GM19239 (cell line): ENCODE results near the gene NME4.

Experiments used
- DNase-seq: peaks from one replicate; pipeline ENCODE4 v3.0.0; 2011; ENCODE audit warnings: low spot score; ENCODE audit not compliant: insufficient read length
- FAIRE-seq: peaks from 2 replicates; lab custom pipeline; 2011; peaks lifted over from hg19 to GRCh38; lab: Jason Lieb, UNC

NME4 gene

DNA sequence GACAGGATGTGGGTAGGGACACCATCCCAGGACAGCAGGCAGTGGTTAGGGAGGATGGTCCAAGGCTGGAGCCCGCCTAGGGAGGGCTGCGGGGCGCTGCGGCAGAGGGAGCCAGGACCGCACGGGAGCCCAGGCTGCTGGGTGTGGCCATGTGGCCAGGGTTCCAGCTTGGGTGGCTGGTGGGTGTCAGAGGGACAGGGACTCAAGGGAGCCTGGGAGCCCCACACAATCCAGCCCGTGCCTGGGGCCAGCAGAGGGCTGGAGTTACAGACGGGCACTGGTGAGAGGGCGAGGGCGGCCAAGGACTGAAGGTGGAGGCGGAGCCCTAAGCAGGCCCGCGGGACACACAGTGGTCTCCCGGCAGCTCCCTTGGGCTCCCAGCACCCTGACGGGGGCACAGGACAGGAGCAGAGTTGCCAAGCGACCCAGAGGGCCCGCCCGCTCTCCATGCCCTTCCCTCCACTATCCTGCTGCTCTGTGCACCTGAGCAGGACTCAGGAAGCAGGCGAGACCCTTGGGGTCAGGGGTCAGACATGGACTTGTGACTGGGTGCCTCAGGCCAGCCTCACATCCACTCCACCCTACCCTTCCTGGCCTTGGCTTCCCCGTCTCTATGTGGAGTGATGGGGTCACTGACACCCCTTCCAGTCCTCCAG lies 33.8 kb upstream of the NME4 start:
- no peak for DNase-seq
- FAIRE-seq, result no peak

DNA sequence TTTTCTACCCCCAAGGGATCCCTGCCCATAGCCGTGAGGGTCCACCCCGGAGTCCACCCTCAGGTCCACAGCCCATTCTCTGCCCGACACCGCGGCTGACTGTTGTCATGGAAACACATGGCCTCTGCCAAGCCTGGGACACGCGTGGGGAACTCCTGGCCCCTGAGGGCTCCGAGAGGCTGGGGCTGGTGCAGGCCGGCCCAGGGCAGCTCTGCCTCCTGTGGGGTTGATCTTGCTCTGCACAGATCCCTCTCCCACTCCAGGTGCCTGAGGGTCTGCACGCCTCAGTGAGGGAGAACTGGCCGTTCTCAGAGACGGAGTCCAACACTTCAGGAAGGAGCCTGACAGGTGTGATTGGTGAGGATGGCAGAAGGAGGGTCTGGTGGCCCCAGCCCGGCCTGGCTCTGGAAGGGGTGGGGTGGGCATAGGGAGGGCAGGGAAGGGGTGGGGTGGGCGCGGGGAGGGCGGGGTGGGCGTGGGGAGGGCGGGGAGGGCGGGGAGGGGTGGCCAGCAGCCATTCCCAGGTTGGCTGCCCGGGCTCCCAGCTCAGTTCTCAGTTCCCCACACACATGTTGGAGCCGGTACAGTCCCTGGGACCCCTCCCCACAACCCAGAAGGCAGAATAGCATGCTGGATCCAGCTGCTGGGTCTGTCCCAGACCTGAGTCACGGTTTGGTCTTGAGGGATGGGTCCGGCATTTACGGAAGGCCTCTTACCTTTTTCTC lies 33.1 kb upstream of the NME4 start:
- FAIRE-seq (no peak), DNase-seq (no peak)

DNA sequence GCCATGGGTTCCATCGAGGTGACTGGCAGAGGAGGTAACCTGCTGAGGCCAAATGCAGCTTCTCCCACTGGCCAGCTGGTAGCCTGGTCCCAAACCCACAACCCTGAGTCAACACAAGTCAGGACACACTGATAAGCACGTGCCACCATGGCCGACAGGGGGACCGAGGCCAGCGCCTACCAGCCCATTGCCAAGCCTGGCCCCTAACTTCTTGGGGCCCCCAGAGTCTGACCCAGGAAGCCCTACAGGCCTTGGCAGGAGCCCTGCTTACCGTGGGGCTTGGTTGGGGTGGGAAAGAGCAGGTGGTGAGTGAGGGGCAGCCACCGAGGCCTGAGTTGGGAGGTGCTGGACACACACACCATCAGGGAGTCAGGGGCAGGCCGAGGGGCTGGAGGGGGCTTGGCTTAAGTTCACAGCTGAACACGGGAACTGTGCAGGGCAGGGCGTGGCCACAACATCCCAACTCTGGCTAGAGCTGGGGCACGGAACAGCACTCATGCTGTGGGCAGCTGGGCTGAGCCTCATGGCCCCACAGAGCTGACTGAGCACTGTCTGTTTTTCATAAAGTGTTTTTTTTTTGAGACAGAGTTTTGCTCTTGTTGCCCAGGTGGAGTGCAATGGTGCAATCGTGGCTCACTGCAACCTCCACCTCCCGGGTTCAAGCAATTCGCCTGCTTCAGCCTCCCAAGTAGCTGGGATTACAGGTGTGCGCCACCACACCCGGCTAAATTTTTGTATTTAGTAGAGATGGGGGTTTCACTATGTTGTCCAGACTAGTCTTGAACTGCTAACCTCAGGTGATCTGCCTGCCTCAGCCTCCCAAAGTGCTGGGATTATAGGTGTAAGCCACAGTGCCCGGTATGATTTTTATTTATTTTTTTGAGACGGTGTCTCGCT lies 32.2 kb upstream of the NME4 start:
- no peak for FAIRE-seq
- DNase-seq, result no peak

DNA sequence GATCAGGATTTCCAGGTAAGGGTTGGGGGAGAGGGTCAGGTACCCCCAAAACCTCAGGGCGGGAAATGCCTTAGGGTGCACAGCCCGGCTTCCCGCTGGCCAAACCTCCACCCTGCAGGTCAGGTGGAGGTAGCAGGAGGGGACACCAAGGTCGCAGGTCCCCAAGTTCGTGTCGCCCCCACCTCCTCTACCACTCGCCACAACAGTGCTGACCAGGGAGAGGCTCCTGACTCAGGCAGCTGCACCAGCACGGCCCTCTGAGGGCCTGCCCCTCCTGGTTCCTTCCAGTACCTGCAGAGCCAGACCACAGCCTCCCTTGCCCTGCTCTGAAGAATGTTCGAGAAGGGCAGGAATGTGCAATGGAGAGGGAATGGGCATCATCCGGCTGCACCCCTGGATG lies 30.5 kb upstream of the NME4 start:
- FAIRE-seq, result no peak

DNA sequence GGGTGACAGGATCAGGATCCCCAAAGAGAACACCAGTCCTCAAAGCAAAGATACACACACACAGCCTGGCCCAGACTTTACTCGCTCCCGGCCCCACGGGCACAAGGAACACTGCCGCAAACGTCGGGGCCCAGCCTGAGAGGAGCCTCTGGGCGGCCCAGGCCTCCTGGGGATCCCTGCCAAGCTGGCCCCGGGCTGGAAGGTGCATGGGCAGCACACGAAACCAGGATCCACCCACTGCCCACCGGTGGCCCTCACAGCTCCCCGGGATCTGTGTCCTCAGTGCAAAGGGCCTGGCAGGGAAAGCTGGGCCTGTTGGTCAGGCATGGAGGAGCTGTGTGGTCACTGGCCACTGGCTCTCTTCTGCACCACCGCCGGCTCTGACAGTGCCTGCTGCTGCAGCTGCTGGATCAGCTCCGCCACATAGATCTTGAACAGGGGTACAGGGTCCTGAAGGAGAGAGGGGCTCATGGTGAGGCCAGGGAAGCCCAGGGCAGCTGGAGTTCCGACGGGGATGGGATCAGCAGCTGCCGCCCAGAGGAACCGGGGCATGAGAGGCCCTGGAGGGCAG lies 29.6 kb upstream of the NME4 start:
- no peak for DNase-seq
- FAIRE-seq, result no peak

More for the DNA sequence above, 30.5 kb upstream of the NME4 start:
- DNase-seq, result no peak

DNA sequence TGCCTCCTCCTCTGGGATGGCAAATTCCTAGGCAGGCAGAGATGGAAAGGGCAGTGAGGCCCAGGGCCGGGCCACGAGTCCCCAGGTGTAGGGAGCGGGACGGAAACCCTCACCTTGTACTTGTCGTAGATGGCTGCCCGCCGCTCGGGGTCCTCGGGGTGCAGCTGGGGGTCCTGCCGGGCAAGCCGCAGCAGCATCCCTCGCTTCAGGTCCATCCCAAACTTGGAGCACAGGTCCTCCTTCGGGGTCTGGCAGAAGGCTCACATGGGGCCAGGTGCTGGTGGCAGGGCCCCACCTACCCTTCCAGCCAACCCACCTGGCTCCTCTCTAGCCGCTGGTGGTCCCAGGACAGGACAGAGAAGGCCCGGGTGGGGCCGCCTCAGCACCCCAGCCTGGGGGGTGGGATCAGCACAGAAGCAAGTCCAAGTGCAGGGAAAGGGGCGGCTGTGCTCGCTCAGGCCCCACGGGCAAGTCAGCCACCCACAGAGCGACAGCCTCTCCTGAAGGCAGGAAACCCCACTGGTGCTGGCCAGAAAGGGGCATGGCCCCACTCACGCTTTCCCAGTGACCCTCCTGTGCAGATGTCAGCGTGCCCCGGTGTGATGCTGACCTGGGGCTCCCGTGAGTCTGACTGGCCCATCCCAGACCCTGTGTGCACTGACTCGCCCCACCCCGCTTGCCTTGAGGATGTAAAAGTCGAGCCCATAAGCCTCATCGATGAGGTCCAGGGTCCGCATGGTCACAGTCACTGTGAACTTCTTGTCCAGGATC lies 28.4 kb upstream of the NME4 start:
- no peak for FAIRE-seq
- DNase-seq, result no peak

DNA sequence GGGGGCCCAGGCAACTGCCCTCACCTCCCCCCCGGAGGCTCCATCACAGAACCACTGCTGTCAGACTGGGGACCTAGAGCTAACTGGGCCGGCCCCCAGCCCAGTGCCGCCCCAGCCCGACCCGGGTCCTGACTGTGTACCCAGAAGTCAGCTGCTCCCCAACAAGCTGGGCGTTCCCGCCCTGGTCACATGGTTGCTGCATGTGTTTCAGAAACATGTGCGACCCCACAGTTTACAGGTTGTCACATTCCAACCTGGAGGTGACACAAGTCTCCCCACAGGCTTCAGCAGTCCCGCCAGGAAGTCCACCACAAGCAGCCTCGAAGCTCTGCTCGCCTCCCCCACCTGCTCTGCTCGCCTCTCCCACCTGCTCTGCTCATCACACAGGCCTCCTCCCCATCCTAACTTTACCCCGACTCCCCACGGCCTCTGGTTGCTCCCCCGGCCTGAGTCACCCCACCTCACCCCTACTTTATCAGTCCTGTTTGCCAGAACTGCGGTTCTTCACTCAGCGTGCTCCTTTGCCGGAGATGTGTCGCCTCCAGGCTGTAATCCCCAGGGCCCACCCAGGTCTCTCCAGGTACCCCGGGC lies 27.6 kb upstream of the NME4 start:
- no peak for DNase-seq
- no peak for FAIRE-seq

DNA sequence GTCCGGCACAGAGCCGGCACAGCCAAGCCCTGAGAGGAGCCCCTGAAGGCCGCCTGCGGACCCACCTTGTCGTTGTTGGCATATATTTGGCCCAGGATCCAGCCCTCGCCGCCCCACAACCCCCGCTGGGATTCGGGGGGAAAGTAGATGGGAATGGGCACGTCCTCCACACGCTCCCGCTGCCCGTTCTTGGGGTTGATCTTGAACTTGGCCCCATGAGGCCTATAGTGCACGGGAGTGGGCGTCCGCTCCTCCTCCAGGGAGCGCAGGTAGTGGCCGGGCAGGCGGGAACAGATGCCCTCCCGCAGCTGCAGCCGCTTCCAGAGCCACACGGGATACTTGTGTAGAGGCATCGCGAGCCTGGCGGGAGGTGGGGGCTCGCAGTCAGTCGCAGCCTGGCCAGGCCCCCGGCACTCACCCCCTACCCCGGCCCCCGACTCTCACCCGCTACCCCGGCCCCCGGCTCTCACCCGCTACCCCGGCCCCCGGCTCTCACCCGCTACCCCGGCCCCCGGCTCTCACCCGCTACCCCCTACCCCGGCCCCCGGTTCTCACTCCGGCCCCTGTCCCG lies 27.0 kb upstream of the NME4 start:
- no peak for DNase-seq

DNA sequence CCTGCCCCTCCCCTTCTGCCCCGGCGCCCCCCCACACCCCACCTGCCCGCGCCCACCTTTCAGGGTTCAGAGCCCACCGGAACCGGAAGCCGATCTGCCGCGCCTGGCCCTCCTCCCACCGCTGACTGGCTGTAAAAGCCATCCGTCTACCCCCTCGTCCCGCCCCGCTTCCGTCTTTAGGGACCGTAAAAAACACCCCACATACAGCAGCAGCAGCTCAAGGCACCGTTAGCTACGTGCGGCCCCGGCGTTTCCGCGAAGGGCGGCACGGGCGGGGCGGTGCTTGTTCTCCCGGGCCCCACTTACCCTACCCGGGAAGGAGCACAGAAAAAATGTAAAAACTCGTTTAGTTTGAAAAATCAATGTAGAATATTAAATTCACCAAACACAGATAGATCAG lies 26.6 kb upstream of the NME4 start, which contains the start of gene MRPL28:
Gene MRPL28 (minus strand): TSS at position 96 of the 400 bp plus-strand sequence. CDS start 320 bp downstream, outside the sequence.
- DNase-seq (peak; percentile 100), FAIRE-seq (peak; percentile 99)

More for the DNA sequence above, 27.0 kb upstream of the NME4 start:
- no peak for FAIRE-seq

DNA sequence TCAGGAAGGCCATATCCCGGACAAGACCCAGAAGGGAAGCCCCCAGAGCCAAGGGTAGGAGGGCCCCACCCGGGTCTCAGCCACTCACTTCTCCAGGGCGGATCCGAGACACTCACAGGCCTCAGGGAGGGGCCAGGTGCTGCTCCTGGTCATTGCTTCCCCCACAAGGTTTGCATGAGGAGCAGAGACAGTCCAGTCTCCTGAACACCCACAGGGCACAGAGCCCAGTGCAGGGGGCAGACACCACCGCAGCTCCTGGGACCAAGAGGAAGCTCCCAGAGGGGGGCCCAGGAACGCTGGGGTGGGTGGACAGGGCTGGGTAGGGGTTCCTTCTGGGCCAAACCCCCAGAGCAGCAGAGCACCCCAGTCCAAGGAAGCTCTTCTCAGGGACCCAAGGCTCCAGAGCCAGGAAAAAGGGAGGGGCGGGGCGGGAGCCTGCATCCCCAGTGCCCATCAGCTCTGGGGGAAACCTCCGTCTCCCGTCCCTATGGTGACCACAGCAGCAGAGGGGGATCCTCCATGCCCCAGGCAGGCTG lies 26.0 kb upstream of the NME4 start:
- FAIRE-seq (no peak), DNase-seq (no peak)

DNA sequence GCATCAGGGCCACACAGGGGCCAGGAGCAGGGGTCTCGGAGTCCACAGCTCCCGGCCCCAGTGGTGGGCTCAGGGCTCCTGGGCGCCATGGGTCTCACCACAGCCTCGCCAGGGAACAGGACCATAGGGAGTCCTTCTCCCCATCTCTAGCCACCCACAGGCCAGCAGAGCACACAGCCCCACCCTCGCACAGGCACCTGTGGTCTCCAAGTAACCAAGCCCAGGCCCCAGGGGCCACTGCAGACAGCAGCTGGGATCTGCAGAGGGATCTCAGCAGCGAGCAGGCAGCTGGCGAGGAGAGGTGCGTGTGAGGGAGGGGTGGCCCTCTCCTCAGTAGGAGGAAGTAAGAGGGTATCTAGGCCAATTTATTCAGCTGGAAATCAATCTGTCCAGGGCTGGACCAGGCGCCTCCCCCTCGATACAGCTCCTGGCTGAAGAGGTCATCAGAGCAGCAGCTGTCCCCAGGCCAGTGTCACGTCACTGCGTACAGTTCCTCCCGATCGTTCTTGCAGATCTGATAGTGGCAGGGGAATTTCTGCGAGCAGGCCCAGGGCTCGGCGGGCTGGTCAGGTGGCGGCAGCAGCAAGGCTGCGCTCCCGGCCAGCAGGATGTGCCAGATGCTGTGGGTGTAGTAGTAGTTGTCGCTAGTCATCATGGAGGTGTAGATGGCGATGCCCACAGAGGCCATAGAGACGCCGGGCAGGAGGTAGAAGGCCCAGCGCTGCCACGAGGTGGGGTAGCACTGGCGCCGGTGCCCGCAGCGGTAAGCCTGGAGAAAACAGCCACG lies 25.3 kb upstream of the NME4 start:
- no peak for FAIRE-seq
- no peak for DNase-seq

DNA sequence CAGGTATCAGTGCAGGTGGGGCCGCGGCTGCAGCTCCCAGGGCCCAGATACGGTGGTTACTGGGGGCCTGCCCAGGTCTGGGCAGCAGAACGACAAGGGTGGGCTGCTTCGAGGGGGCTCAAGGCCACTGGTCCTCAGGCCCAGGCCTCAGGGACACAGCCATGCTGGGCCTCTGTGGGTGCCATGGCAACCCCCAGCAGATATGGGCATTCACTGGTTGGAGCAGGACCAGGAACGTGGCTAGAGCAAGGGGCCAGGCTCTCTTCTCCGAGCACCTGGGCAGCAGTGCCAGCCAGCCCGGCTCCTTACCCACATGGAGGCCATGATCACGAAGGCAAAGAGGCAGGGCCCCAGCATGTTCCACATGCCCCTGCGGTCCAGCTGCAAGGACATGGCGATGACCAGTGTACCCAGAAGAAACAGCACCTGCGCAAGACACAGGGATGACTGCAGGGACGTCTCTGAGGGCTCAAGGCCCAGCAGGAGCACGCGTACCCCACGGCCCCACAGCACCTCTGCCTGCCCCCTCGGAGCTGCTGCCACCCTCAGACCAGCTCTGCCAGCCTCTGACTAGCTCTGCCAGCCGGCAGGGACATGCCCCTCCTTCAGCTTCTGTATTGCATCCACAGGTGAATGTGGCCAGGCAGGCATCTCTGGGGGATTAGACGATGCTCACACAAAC lies 24.6 kb upstream of the NME4 start:
- DNase-seq, result no peak
- no peak for FAIRE-seq

DNA sequence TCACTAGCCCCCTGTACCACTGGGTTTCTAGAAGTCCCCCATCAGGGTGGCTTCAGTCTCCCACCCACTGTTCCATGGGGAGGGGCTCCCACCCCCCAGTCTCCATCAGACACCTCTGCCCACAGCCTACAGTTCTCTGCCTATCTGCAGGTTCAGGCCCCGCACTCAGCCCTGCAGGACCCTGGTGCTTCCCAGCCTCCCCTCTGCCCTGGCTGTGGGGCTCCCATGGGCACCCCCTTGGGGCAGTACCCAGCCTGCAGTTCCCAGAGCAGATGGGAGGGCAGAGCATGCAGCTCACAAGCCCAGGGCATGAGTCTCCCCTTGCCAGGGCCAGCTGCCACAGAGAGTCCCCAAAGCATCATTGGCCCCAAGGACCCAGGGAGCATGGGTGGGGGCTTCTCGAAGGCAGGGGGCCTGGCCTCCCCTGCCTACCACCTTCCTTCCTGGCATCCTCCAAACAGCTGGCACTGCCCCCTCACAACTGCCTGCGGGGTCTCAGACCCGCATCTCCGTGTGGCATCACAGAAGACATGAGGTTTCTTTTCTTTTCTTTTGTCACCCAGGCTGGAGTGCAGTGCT lies 23.9 kb upstream of the NME4 start:
- DNase-seq (no peak), FAIRE-seq (no peak)

DNA sequence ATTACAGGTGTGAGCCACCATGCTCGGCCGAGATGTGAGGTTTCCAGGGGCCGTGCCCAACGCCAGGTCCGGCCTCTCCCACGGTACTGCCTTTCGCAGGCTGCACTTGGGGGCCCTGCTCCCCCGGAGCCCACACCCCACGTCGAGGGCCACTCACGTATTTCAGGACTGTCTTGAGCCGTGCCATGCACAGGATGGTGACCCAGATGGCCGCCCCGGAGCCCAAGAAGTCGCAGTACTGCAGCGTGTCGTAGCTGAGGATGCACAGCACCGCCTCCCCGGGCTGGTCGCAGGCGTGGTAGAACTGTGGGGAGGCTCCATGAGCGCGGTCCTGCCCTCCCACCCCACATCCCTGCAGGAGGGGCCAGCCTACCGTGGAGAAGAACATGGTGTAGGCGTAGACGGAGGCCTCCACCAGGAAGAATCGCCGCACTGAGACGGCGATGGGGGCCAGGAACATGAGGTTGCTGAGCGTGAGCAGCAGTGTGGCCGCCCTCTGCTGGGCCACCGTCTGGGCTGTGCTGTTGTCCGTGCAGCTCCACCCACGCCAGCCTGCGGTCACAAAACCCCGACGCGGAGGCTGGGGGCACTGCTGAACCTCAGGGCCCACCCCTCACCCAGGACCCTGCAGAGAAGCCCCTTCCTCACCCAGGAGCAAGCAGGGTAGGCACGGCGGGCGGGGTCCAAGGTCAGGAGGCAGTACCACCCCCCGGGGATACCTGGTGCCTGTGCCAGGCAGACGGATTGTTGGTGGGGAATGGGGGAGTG lies 23.0 kb upstream of the NME4 start:
- no peak for FAIRE-seq
- DNase-seq, result no peak

DNA sequence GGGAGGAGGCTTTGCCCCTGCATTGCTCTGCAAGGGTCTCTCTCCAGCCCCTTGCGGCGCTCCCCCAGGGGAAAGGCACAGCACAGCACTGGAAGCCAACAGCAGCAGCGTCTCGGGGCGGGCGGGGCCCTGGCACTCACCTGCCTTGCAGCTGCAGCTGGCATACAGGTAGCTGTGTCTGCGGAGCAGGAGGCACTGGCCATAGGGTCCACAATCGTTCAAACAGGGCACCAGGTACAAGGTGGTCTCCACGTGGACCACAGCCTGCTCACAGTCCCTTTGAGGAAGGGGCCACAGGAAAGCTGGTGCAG lies 22.4 kb upstream of the NME4 start:
- FAIRE-seq, result no peak
- no peak for DNase-seq

DNA sequence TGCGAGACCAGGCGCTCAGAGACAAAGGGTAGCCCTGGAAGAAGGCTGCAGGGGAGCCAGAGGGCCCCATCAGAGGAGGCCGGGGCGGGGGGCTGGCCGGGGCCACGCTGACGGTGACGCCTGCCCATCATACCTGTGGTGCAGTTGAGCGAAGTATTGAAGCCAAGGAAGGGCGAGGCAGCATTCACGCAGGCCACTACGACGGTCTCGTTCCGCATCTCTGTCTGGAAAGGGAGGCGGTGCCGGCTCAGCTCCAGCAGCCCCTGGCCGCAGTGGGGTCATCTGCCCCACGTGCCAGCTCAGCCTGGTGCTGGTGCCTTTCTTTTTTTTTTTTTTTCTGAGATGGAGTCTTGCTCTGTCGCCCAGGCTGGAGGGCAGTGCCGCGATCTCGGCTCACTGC lies 21.8 kb upstream of the NME4 start:
- DNase-seq, result no peak
- FAIRE-seq, result no peak
